HepG2 (cell line): ENCODE data around the gene METTL5. TPM values are rescaled to one million over a fixed set of nuclear protein-coding genes. Genes with fewer than 3 reads are reported as not detected.

ENCODE experiments used
- AKAP8 ChIP-seq: sonication (generic); formaldehyde crosslinking; IDR thresholded peaks from 2 replicates; pipeline ENCODE4 v1.5.1; 2020; ENCODE audit warnings: mild to moderate bottlenecking, missing genetic modification reagents
- BCL6 ChIP-seq: IDR thresholded peaks from 2 replicates; pipeline ENCODE4 v1.6.1; 2016; ENCODE audit warnings: missing genetic modification reagents, missing compliant biosample characterization
- ESRRA ChIP-seq: sonication (generic); formaldehyde crosslinking; IDR thresholded peaks from 2 replicates; pipeline ENCODE4 v1.5.1; 2020; ENCODE audit warnings: mild to moderate bottlenecking, low read depth, missing genetic modification reagents
- GTF3A ChIP-seq: sonication (generic); formaldehyde crosslinking; conservative IDR thresholded peaks from 2 replicates; pipeline ENCODE4 v1.4.0; 2020; ENCODE audit warnings: mild to moderate bottlenecking, missing genetic modification reagents
- HDAC2 ChIP-seq: sonication (generic); formaldehyde crosslinking; IDR thresholded peaks from 2 replicates; pipeline ENCODE4 v1.4.0; 2020; ENCODE audit warnings: missing genetic modification reagents
- HNF4A ChIP-seq: sonication (generic); formaldehyde crosslinking; IDR thresholded peaks from 2 replicates; pipeline ENCODE4 v1.4.0; 2020; ENCODE audit warnings: missing genetic modification reagents
- NCOA2 ChIP-seq: sonication (generic); formaldehyde crosslinking; IDR thresholded peaks from 2 replicates; pipeline ENCODE4 v1.8.0; 2022; ENCODE audit warnings: inconsistent platforms
- NONO ChIP-seq, 2 experiments: fragments of 450-650 bp in 1 of 2; sonication (generic) in 1 of 2; formaldehyde crosslinking in 1 of 2; IDR thresholded peaks in 1 of 2; conservative IDR thresholded peaks in 1 of 2; 2 replicates each; pipeline versions ENCODE4 v1.6.1 to v1.8.0; 2017 to 2022; ENCODE audit warnings: mild to moderate bottlenecking in 1 of 2, missing genetic modification reagents in 1 of 2, moderate library complexity in 1 of 2
- NR2C2 ChIP-seq: sonication (generic); formaldehyde crosslinking; IDR thresholded peaks from 2 replicates; pipeline ENCODE4 v1.4.0; 2020; ENCODE audit warnings: missing genetic modification reagents, mild to moderate bottlenecking, moderate library complexity, borderline replicate concordance
- PPARG ChIP-seq: conservative IDR thresholded peaks from 2 replicates; pipeline ENCODE4 v1.6.1; 2016; ENCODE audit warnings: missing biosample characterization, missing genetic modification reagents
- RXRA ChIP-seq: sonication (generic); formaldehyde crosslinking; IDR thresholded peaks from 2 replicates; pipeline ENCODE4 v1.5.1; 2020; ENCODE audit warnings: missing genetic modification reagents
- SALL1 ChIP-seq: sonication (generic); formaldehyde crosslinking; IDR thresholded peaks from 2 replicates; pipeline ENCODE4 v1.8.0; 2022; ENCODE audit warnings: mild to moderate bottlenecking, missing genetic modification reagents
- SAP130 ChIP-seq: IDR thresholded peaks from 2 replicates; pipeline ENCODE4 v1.6.1; 2016; ENCODE audit warnings: low read depth
- ZFP36L1 ChIP-seq: sonication (generic); formaldehyde crosslinking; IDR thresholded peaks from 2 replicates; pipeline ENCODE4 v1.8.0; 2022; ENCODE audit warnings: mild to moderate bottlenecking, missing genetic modification reagents, moderate library complexity
- ZNF768 ChIP-seq: sonication (generic); formaldehyde crosslinking; IDR thresholded peaks from 2 replicates; pipeline ENCODE4 v1.4.0; 2020; ENCODE audit warnings: missing genetic modification reagents
- ZNF878 ChIP-seq: sonication (generic); formaldehyde crosslinking; IDR thresholded peaks from 2 replicates; pipeline ENCODE4 v1.8.1; 2023; ENCODE audit warnings: mild to moderate bottlenecking, missing genetic modification reagents, moderate library complexity
- polyA plus RNA-seq, 8 experiments: library from polyadenylated mRNA; depleted of rRNA in 3 of 8; stranded (reverse) in 7 of 8; unstranded in 1 of 8; fragments of >200 nt; fragmentation: Illumina TruSeq in 4 of 8; extraction: Trizol in 4 of 8; gene quantifications; 2 replicates each; pipeline versions ENCODE4 v1.2.1 to v1.2.3, GENCODE V29; 2011 to 2016; ENCODE audit warnings: low read depth in 4 of 8, missing spikeins in 1 of 8, mixed read lengths in 1 of 8; ENCODE audit not compliant: insufficient read depth in 1 of 8
- total RNA-seq, 5 experiments: library from RNA; depleted of rRNA; stranded (reverse); fragments of >200 nt; fragmentation: Illumina TruSeq; extraction: Trizol; gene quantifications; 2 replicates each; pipeline ENCODE4 v1.2.3, GENCODE V29; 2016; ENCODE audit warnings: low read depth in 1 of 5
- TF ChIP-seq, protein P1 (sequence below): sonication (generic); formaldehyde crosslinking; IDR thresholded peaks from 2 replicates; pipeline ENCODE4 v1.4.0; 2020; ENCODE audit warnings: missing genetic modification reagents
- TF ChIP-seq, protein P2 (sequence below): sonication (generic); formaldehyde crosslinking; conservative IDR thresholded peaks from 2 replicates; pipeline ENCODE4 v1.4.0; 2020; ENCODE audit warnings: mild to moderate bottlenecking, missing genetic modification reagents, moderate library complexity
- TF ChIP-seq, protein P3 (sequence below): sonication (generic); formaldehyde crosslinking; IDR thresholded peaks from 2 replicates; pipeline ENCODE4 v1.4.0; 2020; ENCODE audit warnings: missing genetic modification reagents, borderline replicate concordance
- TF ChIP-seq, protein P4 (sequence below): sonication (generic); formaldehyde crosslinking; IDR thresholded peaks from 2 replicates; pipeline ENCODE4 v1.9.0; 2021; ENCODE audit warnings: missing genetic modification reagents, mild to moderate bottlenecking, borderline replicate concordance

The METTL5 gene
- total and polyA plus RNA-seq, 2 of the 13 experiments (the other 11 are each of a cell fraction or from before 2014, with no cell fraction given) = 50.7 to 95.1 TPM

DNA sequence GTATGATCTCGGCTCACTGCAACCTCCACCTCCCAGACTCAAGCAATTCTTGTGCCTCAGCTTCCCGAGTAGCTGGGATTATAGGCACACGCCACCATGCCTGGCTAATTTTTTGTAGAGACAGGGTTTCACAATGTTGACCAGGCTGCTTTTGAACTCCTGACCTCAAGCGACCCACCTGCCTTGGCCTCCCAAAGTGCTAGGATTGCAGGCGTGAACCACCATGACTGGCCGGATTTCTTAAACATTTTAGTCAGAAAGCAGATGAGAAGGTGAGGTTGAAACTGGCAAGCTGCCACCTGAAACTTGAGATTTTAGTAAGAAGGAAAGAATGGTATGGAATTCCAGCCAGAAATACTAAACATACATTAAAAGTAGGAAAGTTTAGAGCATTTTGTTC is 59.2 kb downstream of the METTL5 start (continued):
- TF ChIP-seq, protein P1, sequence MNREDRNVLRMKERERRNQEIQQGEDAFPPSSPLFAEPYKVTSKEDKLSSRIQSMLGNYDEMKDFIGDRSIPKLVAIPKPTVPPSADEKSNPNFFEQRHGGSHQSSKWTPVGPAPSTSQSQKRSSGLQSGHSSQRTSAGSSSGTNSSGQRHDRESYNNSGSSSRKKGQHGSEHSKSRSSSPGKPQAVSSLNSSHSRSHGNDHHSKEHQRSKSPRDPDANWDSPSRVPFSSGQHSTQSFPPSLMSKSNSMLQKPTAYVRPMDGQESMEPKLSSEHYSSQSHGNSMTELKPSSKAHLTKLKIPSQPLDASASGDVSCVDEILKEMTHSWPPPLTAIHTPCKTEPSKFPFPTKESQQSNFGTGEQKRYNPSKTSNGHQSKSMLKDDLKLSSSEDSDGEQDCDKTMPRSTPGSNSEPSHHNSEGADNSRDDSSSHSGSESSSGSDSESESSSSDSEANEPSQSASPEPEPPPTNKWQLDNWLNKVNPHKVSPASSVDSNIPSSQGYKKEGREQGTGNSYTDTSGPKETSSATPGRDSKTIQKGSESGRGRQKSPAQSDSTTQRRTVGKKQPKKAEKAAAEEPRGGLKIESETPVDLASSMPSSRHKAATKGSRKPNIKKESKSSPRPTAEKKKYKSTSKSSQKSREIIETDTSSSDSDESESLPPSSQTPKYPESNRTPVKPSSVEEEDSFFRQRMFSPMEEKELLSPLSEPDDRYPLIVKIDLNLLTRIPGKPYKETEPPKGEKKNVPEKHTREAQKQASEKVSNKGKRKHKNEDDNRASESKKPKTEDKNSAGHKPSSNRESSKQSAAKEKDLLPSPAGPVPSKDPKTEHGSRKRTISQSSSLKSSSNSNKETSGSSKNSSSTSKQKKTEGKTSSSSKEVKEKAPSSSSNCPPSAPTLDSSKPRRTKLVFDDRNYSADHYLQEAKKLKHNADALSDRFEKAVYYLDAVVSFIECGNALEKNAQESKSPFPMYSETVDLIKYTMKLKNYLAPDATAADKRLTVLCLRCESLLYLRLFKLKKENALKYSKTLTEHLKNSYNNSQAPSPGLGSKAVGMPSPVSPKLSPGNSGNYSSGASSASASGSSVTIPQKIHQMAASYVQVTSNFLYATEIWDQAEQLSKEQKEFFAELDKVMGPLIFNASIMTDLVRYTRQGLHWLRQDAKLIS (CRISPR knock-in tag) = no peak
- TF ChIP-seq PPARG = no peak
- no peak for TF ChIP-seq NONO (IDR thresholded peaks at IDR 0.05)
- TF ChIP-seq NONO (CRISPR knock-in tag; conservative IDR thresholded peaks at IDR 0.05) = 0 out of 2 replicates have a peak, but pooled peaks have one; percentile 29
- TF ChIP-seq HDAC2 (CRISPR knock-in tag) = peak; percentile 63
- no peak for TF ChIP-seq ZNF878 (CRISPR knock-in tag)
- TF ChIP-seq SALL1 (CRISPR knock-in tag) = peak; percentile 49
- peak; percentile 64 for TF ChIP-seq NCOA2 (CRISPR knock-in tag)
- TF ChIP-seq ESRRA (CRISPR knock-in tag) = 0 out of 2 replicates have a peak, but pooled peaks have one; percentile 30
- TF ChIP-seq ZFP36L1 (CRISPR knock-in tag) = no peak
- no peak for TF ChIP-seq GTF3A (CRISPR knock-in tag)
- 0 out of 2 replicates have a peak, but pooled peaks have one; percentile 59 for TF ChIP-seq NR2C2 (CRISPR knock-in tag)
- peak; percentile 62 for TF ChIP-seq HNF4A (CRISPR knock-in tag)
- TF ChIP-seq RXRA (CRISPR knock-in tag) = peak; percentile 92
- no peak for TF ChIP-seq ZNF768
- TF ChIP-seq BCL6 (CRISPR knock-in tag) = peak; percentile 74
- TF ChIP-seq, protein P2, sequence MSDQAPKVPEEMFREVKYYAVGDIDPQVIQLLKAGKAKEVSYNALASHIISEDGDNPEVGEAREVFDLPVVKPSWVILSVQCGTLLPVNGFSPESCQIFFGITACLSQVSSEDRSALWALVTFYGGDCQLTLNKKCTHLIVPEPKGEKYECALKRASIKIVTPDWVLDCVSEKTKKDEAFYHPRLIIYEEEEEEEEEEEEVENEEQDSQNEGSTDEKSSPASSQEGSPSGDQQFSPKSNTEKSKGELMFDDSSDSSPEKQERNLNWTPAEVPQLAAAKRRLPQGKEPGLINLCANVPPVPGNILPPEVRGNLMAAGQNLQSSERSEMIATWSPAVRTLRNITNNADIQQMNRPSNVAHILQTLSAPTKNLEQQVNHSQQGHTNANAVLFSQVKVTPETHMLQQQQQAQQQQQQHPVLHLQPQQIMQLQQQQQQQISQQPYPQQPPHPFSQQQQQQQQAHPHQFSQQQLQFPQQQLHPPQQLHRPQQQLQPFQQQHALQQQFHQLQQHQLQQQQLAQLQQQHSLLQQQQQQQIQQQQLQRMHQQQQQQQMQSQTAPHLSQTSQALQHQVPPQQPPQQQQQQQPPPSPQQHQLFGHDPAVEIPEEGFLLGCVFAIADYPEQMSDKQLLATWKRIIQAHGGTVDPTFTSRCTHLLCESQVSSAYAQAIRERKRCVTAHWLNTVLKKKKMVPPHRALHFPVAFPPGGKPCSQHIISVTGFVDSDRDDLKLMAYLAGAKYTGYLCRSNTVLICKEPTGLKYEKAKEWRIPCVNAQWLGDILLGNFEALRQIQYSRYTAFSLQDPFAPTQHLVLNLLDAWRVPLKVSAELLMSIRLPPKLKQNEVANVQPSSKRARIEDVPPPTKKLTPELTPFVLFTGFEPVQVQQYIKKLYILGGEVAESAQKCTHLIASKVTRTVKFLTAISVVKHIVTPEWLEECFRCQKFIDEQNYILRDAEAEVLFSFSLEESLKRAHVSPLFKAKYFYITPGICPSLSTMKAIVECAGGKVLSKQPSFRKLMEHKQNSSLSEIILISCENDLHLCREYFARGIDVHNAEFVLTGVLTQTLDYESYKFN (CRISPR knock-in tag) = peak; percentile 59
- no peak for TF ChIP-seq AKAP8 (CRISPR knock-in tag)
- TF ChIP-seq, protein P3, sequence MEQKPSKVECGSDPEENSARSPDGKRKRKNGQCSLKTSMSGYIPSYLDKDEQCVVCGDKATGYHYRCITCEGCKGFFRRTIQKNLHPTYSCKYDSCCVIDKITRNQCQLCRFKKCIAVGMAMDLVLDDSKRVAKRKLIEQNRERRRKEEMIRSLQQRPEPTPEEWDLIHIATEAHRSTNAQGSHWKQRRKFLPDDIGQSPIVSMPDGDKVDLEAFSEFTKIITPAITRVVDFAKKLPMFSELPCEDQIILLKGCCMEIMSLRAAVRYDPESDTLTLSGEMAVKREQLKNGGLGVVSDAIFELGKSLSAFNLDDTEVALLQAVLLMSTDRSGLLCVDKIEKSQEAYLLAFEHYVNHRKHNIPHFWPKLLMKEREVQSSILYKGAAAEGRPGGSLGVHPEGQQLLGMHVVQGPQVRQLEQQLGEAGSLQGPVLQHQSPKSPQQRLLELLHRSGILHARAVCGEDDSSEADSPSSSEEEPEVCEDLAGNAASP (CRISPR knock-in tag) = peak; percentile 97
- TF ChIP-seq SAP130 (CRISPR knock-in tag) = peak; percentile 44; the same call in 1 of the 2 replicates
- TF ChIP-seq, protein P4, sequence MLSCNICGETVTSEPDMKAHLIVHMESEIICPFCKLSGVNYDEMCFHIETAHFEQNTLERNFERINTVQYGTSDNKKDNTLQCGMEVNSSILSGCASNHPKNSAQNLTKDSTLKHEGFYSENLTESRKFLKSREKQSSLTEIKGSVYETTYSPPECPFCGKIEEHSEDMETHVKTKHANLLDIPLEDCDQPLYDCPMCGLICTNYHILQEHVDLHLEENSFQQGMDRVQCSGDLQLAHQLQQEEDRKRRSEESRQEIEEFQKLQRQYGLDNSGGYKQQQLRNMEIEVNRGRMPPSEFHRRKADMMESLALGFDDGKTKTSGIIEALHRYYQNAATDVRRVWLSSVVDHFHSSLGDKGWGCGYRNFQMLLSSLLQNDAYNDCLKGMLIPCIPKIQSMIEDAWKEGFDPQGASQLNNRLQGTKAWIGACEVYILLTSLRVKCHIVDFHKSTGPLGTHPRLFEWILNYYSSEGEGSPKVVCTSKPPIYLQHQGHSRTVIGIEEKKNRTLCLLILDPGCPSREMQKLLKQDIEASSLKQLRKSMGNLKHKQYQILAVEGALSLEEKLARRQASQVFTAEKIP (CRISPR knock-in tag) = no peak
